ENCODE data around the gene HNRNPLL. TPM values are rescaled to one million over a fixed set of nuclear protein-coding genes. Genes with fewer than 3 reads are reported as not detected.

The HNRNPLL gene
- total RNA-seq, 4 donors from 2014 or later, result 35.6 to 100 (median 55.4) TPM

- intact Hi-C loops (cut with DNase I; ENCODE audit: low total_unique reads), result no loop called here
- no peak for DNase-seq
- no peaks in the 10 kb centered on the region for H3K27me3 ChIP-seq
- no peak overlapping the region for H3K4me3 ChIP-seq
- TF ChIP-seq CTCF (IDR thresholded peaks at IDR 0.05) (no peak), POLR2A (IDR thresholded peaks at IDR 0.05) (no peak)
- H3K4me1 ChIP-seq, result no peaks in the 10 kb centered on the region
- H3K27ac ChIP-seq, result no peak overlapping the region
- H3K9me3 ChIP-seq, result no peaks in the 10 kb centered on the region
- no peaks in the 10 kb centered on the region for H3K36me3 ChIP-seq
Measured at GRCh38 chr2:38571193-38571592, 31.5 kb downstream of the HNRNPLL start.

- Histone ChIP-seq H3K27me3 (no peaks in the 10 kb centered on the region), H3K36me3 (no peaks in the 10 kb centered on the region), H3K4me1 (no peaks in the 10 kb centered on the region), H3K4me3 (no peak overlapping the region), H3K9me3 (no peaks in the 10 kb centered on the region), H3K27ac (no peak overlapping the region)
- intact Hi-C loops (cut with DNase I; ENCODE audit: low total_unique reads), result no loop called here
- DNase-seq, result no peak
- TF ChIP-seq CTCF (IDR thresholded peaks at IDR 0.05) (no peak), POLR2A (IDR thresholded peaks at IDR 0.05) (no peak)
Measured at GRCh38 chr2:38568724-38569436, 33.8 kb downstream of the HNRNPLL start.

- TF ChIP-seq POLR2A (IDR thresholded peaks at IDR 0.05) (no peak), CTCF (IDR thresholded peaks at IDR 0.05) (no peak)
- Histone ChIP-seq H3K9me3 (no peaks in the 10 kb centered on the region), H3K27me3 (no peaks in the 10 kb centered on the region), H3K36me3 (no peaks in the 10 kb centered on the region), H3K4me1 (no peaks in the 10 kb centered on the region), H3K4me3 (no peak overlapping the region), H3K27ac (no peak overlapping the region)
- intact Hi-C loops (cut with DNase I; ENCODE audit: low total_unique reads), result no loop called here
- no peak for DNase-seq
Measured at GRCh38 chr2:38565333-38565732, 37.4 kb downstream of the HNRNPLL start.

- no peak overlapping the region for H3K4me3 ChIP-seq
- intact Hi-C loops (cut with DNase I; ENCODE audit: low total_unique reads), result no loop called here
Measured at GRCh38 chr2:38561691-38562090, 41.0 kb downstream of the HNRNPLL start.

More at GRCh38 chr2:38561691-38562090, 41.0 kb downstream of the HNRNPLL start:
- no peaks in the 10 kb centered on the region for H3K9me3 ChIP-seq
- H3K27ac ChIP-seq, result no peak overlapping the region
- DNase-seq, result no peak
- no peaks in the 10 kb centered on the region for H3K36me3 ChIP-seq
- H3K4me1 ChIP-seq, result no peaks in the 10 kb centered on the region
- no peaks in the 10 kb centered on the region for H3K27me3 ChIP-seq
- TF ChIP-seq POLR2A (IDR thresholded peaks at IDR 0.05) (no peak), CTCF (IDR thresholded peaks at IDR 0.05) (no peak)

All from uterus (tissue), 4 donors.